ENCODE results near the gene RGL3.
"Not testable (repeated sequence)": the region's sequence is repeated elsewhere in the genome, so short reads cannot be mapped to it uniquely, and the experiment has no call there.

The RGL3 gene

GRCh38 chr19:11421371-11422098 is 2.4 kb upstream of the RGL3 start:
- DNase-seq (ENCODE audit: low read depth, low spot score), result peak; percentile 85

DNA sequence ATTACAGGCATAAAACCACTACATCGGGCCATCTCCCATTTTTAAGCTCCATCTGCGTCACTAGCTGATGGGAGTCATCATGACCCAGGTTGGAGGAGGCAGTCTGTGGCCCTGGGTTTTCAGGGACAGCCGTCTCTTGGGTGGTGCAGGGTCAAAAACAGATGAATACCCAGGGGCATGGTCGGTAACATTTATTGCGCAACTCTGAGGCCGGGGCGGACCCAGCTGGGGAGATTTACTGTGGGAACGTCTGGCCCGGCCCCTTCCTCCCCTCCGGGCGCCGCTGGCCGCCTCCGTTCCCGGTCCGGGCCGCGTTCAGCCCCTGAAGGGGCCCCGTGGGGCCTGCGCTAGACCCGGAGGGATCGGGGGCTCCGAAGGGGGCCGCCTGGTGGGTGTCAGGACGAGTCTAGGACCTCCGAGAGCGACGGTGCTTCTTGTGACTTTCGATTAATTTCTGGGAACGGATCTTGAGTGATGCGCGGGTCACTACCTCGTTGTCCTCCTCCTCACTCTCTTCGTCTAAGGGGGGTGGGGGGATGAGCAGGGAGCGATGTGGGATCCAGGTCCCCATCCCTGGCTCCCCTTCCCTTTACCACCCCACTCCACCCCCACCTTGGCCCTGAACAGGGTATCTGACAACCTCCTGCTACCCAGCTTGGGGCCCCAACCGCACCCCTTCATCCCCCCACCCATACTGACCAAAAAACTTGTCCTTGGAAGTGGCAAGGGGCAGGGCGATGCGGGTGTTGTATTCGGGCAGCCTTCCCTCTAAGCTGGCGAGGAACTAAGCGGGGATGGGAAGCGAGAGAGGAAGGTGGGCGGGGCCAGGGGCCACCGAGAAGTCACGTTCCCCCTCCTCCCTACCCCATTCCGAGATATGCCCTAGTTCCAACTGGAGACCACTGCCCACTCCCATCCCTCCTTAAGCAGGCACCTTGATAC is 1.6 kb upstream of the RGL3 start:
- peak; percentile 53 for DNase-seq (ENCODE audit: low read depth, low spot score)

- no peak for DNase-seq (ENCODE audit: low read depth, low spot score)
These were observed 993 bp downstream of the RGL3 start for GRCh38 chr19:11418094-11418548.

DNA sequence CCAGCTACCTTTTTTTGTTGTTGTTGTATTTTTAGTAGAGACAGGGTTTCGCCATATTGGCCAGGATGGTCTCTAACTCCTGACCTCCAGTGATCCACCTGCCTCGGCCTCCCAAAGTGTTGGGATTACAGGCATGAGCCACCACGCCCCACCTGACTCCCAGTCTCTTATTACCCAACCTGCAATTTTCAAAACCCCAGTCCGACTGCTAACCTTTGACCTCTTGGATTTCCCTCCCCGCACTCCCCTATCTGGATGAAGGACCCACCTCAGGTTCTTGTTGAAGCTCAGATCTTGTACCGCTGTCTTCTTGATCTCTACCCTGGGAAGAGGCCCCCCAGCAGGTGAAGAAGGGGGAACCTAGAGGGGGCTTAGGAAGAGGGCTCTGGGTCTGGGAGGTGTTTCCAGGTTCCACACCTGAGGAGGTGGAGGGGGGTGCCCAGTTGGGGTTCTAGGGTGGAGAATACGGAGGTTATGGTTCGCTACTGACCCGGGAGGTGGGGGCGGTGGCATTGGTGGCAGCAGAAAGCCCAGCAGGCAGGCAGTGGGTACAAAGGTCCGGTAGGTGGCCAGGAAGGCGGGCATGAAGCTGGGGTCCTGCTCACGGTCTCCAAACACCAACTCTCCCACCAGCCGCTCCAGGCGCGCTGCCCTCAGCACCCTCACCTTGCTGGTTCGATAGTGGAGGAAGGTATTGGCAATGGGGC is 2.6 kb downstream of the RGL3 start:
- no peak for DNase-seq (ENCODE audit: low read depth, low spot score)

GRCh38 chr19:11414544-11414943 is 4.6 kb downstream of the RGL3 start:
- no peak for DNase-seq (ENCODE audit: low read depth, low spot score)

DNA sequence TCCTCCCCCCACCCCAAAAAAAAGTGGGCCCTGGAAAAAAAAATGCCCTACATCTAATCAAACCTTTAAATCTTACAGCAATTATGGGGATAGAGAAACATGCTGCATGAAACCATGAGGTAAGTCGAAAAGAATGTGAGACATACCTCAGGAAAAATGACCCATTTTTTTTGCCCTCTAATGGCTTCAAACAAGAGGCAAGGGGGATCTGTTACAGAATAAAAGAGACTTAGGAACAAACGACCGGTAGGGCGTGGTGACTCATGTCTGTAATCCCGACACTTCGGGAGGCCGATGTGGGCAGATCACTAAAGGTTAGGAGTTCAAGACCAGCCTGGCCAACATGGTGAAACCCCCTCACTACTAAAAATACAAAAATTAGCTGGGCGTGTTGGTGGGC is 8.4 kb downstream of the RGL3 start:
- no peak for DNase-seq (ENCODE audit: low read depth, low spot score)

DNA sequence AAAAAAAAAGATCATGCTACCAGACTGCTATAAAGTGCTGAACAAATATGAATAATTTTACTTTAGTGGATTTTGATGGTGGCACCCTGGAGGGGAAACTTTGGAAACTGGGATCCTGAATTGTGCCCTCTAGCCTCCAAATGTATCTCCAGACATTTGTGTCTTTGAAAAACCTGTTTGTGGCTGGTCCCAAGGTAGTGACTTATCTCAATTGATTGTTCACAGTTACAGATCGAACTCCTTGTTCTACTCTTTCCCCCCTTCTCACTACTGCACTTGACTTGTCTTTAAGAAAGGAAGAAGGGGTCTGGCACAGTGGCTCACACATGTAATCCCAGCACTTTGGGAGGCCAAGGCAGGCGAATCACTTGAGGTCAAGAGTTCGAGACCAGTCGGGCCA is 10.5 kb downstream of the RGL3 start:
- no peak for DNase-seq (ENCODE audit: low read depth, low spot score)

- DNase-seq (ENCODE audit: low read depth, low spot score), result not testable (repeated sequence)
These were observed 12.3 kb downstream of the RGL3 start for GRCh38 chr19:11406703-11407236.

GRCh38 chr19:11405846-11406643 is 13.1 kb downstream of the RGL3 start:
- DNase-seq (ENCODE audit: low read depth, low spot score), result peak; percentile 60

GRCh38 chr19:11404588-11405222 is 14.4 kb downstream of the RGL3 start:
- no peak for DNase-seq (ENCODE audit: low read depth, low spot score)

GRCh38 chr19:11401808-11402543 is 17.1 kb downstream of the RGL3 start:
- no peak for DNase-seq (ENCODE audit: low read depth, low spot score)

DNA sequence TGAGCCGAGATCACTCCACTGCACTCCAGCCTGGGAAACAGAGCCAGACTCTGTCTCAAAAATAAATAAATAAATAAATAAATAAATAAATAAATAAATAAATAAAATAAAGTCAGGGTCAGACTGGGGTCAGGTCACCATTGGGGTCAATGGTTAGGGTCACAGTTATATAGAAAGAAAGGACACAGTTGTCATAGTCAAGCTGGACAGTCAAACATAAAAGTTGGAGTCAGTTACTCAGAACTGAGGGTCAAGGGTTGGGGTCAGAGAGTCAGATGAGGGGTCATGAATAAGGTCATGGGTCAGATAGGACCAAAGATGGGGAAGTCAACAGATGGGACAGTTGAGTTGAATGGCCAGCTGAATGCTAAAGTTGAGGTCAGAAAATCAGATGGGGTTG is 18.3 kb downstream of the RGL3 start:
- DNase-seq (ENCODE audit: low read depth, low spot score), result no peak

DNA sequence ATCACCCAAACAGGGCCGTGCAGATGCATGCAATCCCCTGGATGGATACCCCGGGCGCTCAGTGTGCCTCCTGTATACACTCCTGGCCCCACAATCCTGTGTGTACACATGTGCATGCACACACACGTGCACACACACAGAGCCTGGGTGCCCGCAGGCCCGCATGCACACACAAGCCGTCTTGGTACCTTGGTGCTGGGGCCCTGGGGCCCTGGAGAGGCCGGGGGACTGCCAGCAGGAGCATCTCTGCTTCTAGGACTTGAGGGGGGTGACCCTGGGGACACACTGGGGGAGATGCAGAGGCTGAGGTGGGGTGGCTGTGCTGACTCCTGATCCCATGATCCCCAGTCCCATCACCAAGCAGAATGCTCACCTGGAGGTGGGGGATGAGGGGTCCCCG is 19.4 kb downstream of the RGL3 start:
- no peak for DNase-seq (ENCODE audit: low read depth, low spot score)

GRCh38 chr19:11397089-11397610 is 22.0 kb downstream of the RGL3 start:
- DNase-seq (ENCODE audit: low read depth, low spot score), result no peak

GRCh38 chr19:11390933-11391680 is 28.0 kb downstream of the RGL3 start:
- DNase-seq (ENCODE audit: low read depth, low spot score), result no peak

DNA sequence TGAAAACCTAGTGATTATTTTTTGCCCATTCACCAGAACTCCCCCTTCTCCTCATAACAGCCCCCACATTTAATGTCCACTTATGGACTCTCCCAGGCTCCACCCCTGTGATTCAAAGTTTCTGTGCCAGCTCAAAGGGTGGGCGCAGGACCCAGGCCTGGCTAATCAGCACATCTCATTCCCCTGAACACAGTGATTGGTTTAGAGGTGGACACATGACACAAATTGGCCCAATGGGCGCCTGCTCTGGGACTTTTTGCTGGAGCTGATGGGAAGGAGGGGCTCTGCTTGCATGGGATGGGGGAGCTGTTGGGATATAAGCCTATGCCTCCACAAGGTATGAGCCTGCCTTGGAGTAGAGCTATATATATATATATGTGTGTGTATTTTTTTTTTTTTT is 28.8 kb downstream of the RGL3 start:
- DNase-seq (ENCODE audit: low read depth, low spot score), result no peak

DNA sequence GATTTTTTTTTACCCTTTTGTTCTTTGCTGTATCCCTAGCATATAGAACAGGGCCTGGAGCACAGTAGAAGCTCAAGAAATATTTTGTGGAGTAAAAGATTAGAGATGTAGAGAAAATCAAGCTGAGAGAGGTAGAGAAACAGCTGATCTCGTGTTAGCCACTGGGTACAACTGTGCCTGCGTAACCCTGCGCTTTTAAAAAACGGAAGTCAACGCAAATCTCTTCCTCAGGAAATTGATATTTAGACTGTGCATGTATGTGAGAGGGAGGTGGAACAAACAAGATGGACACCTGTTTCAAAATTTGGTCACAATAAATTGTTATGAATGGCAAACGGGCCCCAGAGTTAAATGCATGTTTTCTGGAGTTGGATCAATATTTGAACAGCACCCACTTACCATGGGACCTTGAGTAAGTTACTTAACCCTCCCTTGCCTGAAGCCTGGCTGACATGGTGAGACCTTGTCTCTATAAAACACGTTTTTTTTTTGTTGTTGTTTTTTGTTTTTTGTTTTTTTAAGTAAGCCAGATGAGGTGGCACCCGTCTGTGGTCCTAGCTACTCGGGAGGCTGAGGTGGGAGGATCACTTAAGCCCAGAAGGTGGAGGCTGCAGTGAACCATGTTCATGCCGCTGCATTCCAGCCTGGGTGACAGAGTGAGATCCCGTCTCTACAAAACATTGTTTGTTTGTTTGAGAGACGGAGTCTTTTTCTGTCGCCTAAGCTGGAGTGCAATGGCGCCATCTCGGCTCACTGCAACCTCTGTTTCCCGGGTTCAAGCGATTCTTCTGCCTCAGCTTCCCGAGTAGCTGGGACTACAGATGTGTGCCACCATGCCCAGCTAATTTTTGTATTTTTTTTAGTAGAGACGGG is 31.7 kb downstream of the RGL3 start:
- no peak for DNase-seq (ENCODE audit: low read depth, low spot score)

DNA sequence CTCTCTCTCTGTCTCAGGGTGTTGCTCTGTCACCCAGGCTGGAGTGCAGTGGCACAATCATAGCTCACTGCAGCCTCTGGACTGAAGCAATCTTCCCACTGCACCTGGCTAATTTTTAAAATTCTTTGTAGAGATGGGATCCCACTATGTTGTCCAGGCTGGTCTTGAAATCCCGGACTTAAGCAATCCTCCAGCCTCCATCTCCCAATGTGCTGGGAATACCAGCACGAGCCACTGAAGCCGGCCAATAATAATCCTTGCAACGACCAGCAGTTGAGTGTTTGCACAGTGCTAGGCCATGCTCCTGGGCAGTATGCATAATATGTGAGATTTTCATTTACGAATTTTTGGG is 34.4 kb downstream of the RGL3 start:
- DNase-seq (ENCODE audit: low read depth, low spot score), result no peak

All from ELF-1 (cell line).